Measurements from ENCODE around the gene CAVIN3. TPM values are rescaled to one million over a fixed set of nuclear protein-coding genes. Genes with fewer than 3 reads are reported as not detected.
A peak's percentile ranks its signal among the peaks of the same experiment; 100 is the strongest.

CAVIN3 gene
- total and polyA plus RNA-seq, 2 of the 8 experiments (the other 6 are each of a cell fraction or from before 2014, with no cell fraction given), result 17.7 to 26.4 TPM

DNA sequence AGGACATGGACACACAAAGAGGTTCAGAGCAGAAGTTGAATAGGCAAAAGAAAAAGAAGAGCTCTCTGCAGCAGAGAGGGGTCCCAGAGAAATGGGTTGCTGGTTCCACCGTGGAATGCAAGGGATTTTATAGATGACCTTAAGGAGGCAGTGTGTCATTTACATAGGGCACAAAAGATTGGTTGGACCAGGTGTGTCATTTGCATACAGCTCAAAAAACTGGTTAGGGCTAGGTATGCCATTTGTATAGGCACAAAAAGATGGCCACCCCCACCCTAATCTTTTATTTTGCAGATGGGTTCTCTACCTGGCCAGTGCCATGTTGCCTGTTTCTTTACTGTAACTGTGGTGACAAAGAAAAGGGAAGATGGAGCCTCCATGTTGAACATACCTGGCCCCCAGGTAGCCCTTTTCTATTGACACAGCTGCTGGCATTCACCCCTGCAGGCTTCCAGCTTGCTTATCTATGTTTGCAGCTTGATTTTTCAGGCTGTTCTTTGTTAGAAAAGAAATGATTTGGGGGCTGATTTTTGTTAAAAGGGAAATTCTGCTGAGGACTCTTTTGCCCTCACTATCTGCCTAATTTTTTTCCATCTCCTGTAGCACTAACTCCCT lies 3.1 kb upstream of the CAVIN3 start (continued):
- TF ChIP-seq, protein P1, sequence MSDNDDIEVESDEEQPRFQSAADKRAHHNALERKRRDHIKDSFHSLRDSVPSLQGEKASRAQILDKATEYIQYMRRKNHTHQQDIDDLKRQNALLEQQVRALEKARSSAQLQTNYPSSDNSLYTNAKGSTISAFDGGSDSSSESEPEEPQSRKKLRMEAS (IDR thresholded peaks at IDR 0.05), result no peak
- TF ChIP-seq KDM4A (IDR thresholded peaks at IDR 0.05; ENCODE audit: low read depth, low read length, severe bottlenecking) (no peak), HDAC2 (IDR thresholded peaks at IDR 0.05; ENCODE audit: borderline replicate concordance in 1 of 2, low read depth in 2 of 2, low read length in 2 of 2) (0 out of 4 replicates have a peak, but pooled peaks of 1 of the 2 experiments have one; percentile 21), POLR2AphosphoS5 (IDR thresholded peaks at IDR 0.05; ENCODE audit: low read depth, low read length) (peak; percentile 38), YY1 (IDR thresholded peaks at IDR 0.05; ENCODE audit: low read depth, low read length) (peak; percentile 83), POU5F1 (IDR thresholded peaks at IDR 0.05; ENCODE audit: low read depth, low read length) (no peak)

All from H1 (cell line).